HG03342 (cell line): ENCODE results near the gene MOG.

Source experiments
- ATAC-seq: cut with Tn5 transposase; IDR thresholded peaks from one replicate; pipeline ENCODE4 v1.9.1; 2021; ENCODE audit warnings: mild to moderate bottlenecking, moderate library complexity; ENCODE audit not compliant: unreplicated experiment

The MOG gene

GRCh38 chr6:29656798-29657197 lies at the start of gene MOG:
Gene MOG (plus strand): TSS chr6:29657092. CDS start chr6:29657210, 118 bp downstream.
- no peak for ATAC-seq

GRCh38 chr6:29608131-29608530 lies 48.8 kb upstream of the MOG start:
- no peak for ATAC-seq

GRCh38 chr6:29610540-29610939 lies 46.4 kb upstream of the MOG start:
- ATAC-seq = no peak

GRCh38 chr6:29611426-29611825 lies 45.5 kb upstream of the MOG start:
- no peak for ATAC-seq

GRCh38 chr6:29617782-29618554 lies 38.9 kb upstream of the MOG start:
- no peak for ATAC-seq

- ATAC-seq = no peak
Observed at GRCh38 chr6:29619578-29620160, 37.2 kb upstream of the MOG start.

GRCh38 chr6:29620630-29621029 lies 36.3 kb upstream of the MOG start:
- ATAC-seq = no peak

GRCh38 chr6:29624520-29624961 lies 32.4 kb upstream of the MOG start:
- ATAC-seq = no peak

- no peak for ATAC-seq
Observed at GRCh38 chr6:29625337-29625930, 31.5 kb upstream of the MOG start.

- ATAC-seq = no peak
Observed at GRCh38 chr6:29626948-29627754, 29.7 kb upstream of the MOG start.

- no peak for ATAC-seq
Observed at GRCh38 chr6:29627755-29628418, 29.0 kb upstream of the MOG start.

GRCh38 chr6:29628419-29629281 lies 28.2 kb upstream of the MOG start:
- no peak for ATAC-seq

- no peak for ATAC-seq
Observed at GRCh38 chr6:29629571-29629970, 27.3 kb upstream of the MOG start.

- no peak for ATAC-seq
Observed at GRCh38 chr6:29630315-29630714, 26.6 kb upstream of the MOG start.

GRCh38 chr6:29631209-29631810 lies 25.6 kb upstream of the MOG start:
- ATAC-seq = no peak

GRCh38 chr6:29631860-29632731 lies 24.8 kb upstream of the MOG start:
- ATAC-seq = peak; percentile 28

GRCh38 chr6:29632789-29633533 lies 23.9 kb upstream of the MOG start, which contains the start of gene GABBR1:
Gene GABBR1 (minus strand): TSS chr6:29633183. CDS start chr6:29632385, 798 bp downstream.
- ATAC-seq = peak; percentile 68

- ATAC-seq = no peak
Observed at GRCh38 chr6:29633534-29633905, 23.4 kb upstream of the MOG start.
